NCI-H82 treated with DMSO at 0.1 percent for 48 hours (cell line): Measurements from ENCODE around the gene COL9A2.

Source experiments
- DNase-seq: peaks from one replicate; lab custom pipeline; 2025; ENCODE audit not compliant: unreplicated experiment; lab: John Stamatoyannopoulos, UW

The COL9A2 gene

GRCh38 chr1:40303790-40304189 is 13.3 kb downstream of the COL9A2 start:
- DNase-seq, result no peak

GRCh38 chr1:40303051-40303771 is 13.9 kb downstream of the COL9A2 start:
- no peak for DNase-seq

- no peak for DNase-seq
Observed at GRCh38 chr1:40302475-40302874, 14.6 kb downstream of the COL9A2 start.

- DNase-seq, result no peak
Observed at GRCh38 chr1:40301541-40302299, 15.4 kb downstream of the COL9A2 start.

- no peak for DNase-seq
Observed at GRCh38 chr1:40301066-40301465, 16.0 kb downstream of the COL9A2 start.

GRCh38 chr1:40300651-40301050 is 16.4 kb downstream of the COL9A2 start:
- no peak for DNase-seq

GRCh38 chr1:40300249-40300567 is 16.9 kb downstream of the COL9A2 start:
- no peak for DNase-seq

- no peak for DNase-seq
Observed at GRCh38 chr1:40299366-40300248, 17.5 kb downstream of the COL9A2 start.

GRCh38 chr1:40291293-40291692 is 25.8 kb downstream of the COL9A2 start:
- no peak for DNase-seq

GRCh38 chr1:40281853-40282252 is 35.2 kb downstream of the COL9A2 start:
- DNase-seq, result no peak

GRCh38 chr1:40276122-40276521 is 41.0 kb downstream of the COL9A2 start:
- no peak for DNase-seq

- DNase-seq, result no peak
Observed at GRCh38 chr1:40274331-40274730, 42.8 kb downstream of the COL9A2 start.

GRCh38 chr1:40273547-40274166 is 43.4 kb downstream of the COL9A2 start:
- DNase-seq, result no peak

GRCh38 chr1:40272653-40273213 is 44.4 kb downstream of the COL9A2 start:
- no peak for DNase-seq

GRCh38 chr1:40270152-40270834 is 46.8 kb downstream of the COL9A2 start:
- DNase-seq, result no peak

GRCh38 chr1:40268211-40268610 is 48.9 kb downstream of the COL9A2 start:
- DNase-seq, result no peak

GRCh38 chr1:40267767-40268187 is 49.3 kb downstream of the COL9A2 start:
- DNase-seq, result no peak

- no peak for DNase-seq
Observed at GRCh38 chr1:40266786-40267535, 50.1 kb downstream of the COL9A2 start.

- no peak for DNase-seq
Observed at GRCh38 chr1:40265919-40266318, 51.2 kb downstream of the COL9A2 start.

- no peak for DNase-seq
Observed at GRCh38 chr1:40265298-40265697, 51.8 kb downstream of the COL9A2 start.
